Measurements from ENCODE around the gene RNF157. TPM values are rescaled to one million over a fixed set of nuclear protein-coding genes. Genes with fewer than 3 reads are reported as not detected.
A peak's percentile ranks its signal among the peaks of the same experiment; 100 is the strongest.

The RNF157 gene
- total and polyA plus RNA-seq, 10 of the 15 experiments (the other 5 are each of a cell fraction or from before 2014, with no cell fraction given), result 1.4 to 15.9 (median 9.6) TPM

DNA sequence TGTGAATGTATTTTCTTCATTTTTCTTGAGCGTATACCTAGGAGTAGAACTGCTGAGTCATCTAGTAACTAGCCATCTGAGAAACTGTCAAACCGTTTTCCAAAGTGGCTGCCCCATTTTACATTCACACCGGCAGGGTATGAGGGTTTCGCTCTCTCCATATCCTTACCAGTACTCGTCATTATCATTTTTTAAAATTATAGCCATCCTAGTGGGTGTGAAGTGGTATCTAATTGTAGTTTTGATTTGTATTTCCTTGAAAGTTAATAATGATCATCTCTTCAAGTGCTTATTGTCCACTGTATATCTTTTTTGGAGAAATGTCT is 6.0 kb downstream of the RNF157 start:
- in situ Hi-C loops (cut with MboI) (no loop called here), intact Hi-C loops (cut with micrococcal nuclease; ENCODE audit: unreplicated experiment) (loop anchor here (5.0 kb wide), 1 partner anchor 33 kb away; the partner anchor contains the start of gene UBALD2)
- CTCF ChIA-PET, result interaction anchor here (0.7 to 1.7 kb wide), 6 partner anchors 12 to 55 kb away, joined by 3 to 7 read pairs (median 4); no protein-coding TSS in a partner anchor
- POLR2A ChIA-PET, result interaction anchor here (1.3 to 2.5 kb wide), 5 partner anchors 12 to 45 kb away, joined by 4 to 20 read pairs (median 5); partner anchors contain the start of gene UBALD2
- Histone ChIP-seq H3K36me3 (ENCODE audit: control insufficient read depth in 2 of 2, insufficient read depth in 2 of 2, low read length in 1 of 2) (no peaks in the 10 kb centered on the region), H3K4me3 (no peak overlapping the region), H3K79me2 (ENCODE audit: control insufficient read depth, insufficient read depth, low read length) (no peaks in the 10 kb centered on the region), H3K27ac (ENCODE audit: control insufficient read depth, insufficient read depth) (no peak overlapping the region; the same call in 1 of the 2 replicates), H3K9ac (ENCODE audit: control insufficient read depth, insufficient read depth, low read length) (no peak overlapping the region), H3K27me3 (replicated peaks in 1 of 2; ENCODE audit: control insufficient read depth in 2 of 2, insufficient read depth in 2 of 2, low read length in 1 of 2) (no peaks in the 10 kb centered on the region), H3K4me2 (ENCODE audit: control insufficient read depth, insufficient read depth) (peak overlapping the region; percentile 66; the same call in 1 of the 2 replicates), H3K9me3 (replicated peaks; ENCODE audit: control insufficient read depth, insufficient read depth, low read length) (no peaks in the 10 kb centered on the region), H3K4me1 (ENCODE audit: control insufficient read depth, insufficient read depth, low read length) (peaks cover 9% of the 10 kb centered on the region), H2AFZ (ENCODE audit: control insufficient read depth, low read depth, low read length) (peak overlapping the region; percentile 2; the same call in 1 of the 2 replicates), H4K20me1 (ENCODE audit: control insufficient read depth, insufficient read depth) (no peaks in the 10 kb centered on the region)
- SMC1A ChIA-PET (ENCODE audit: uncharacterized antibody, unreplicated experiment), result interaction anchor here (0.9 to 3.4 kb wide), 14 partner anchors 10 to 113 kb away, joined by 3 to 13 read pairs (median 4); no protein-coding TSS in a partner anchor
- no TSS peak for BruUV-seq (replicated peaks)
- 2% methylated on average over 5 of the region's 5 CpGs for whole genome bisulfite sequencing (ENCODE audit: insufficient coverage, insufficient replicate concordance, low lambda C conversion rate, missing lambda C conversion rate)
- DNase-seq (ENCODE audit: low read depth, low spot score), result peak; percentile 51
- ATAC-seq, result peak; percentile 95
- RAD21 ChIA-PET (ENCODE audit: unreplicated experiment), result interaction anchor here (0.9 to 2.2 kb wide), 5 partner anchors 12 to 51 kb away, joined by 3 to 19 read pairs (median 8); no protein-coding TSS in a partner anchor
- peak; percentile 78 for FAIRE-seq
- TF ChIP-seq, protein P1, sequence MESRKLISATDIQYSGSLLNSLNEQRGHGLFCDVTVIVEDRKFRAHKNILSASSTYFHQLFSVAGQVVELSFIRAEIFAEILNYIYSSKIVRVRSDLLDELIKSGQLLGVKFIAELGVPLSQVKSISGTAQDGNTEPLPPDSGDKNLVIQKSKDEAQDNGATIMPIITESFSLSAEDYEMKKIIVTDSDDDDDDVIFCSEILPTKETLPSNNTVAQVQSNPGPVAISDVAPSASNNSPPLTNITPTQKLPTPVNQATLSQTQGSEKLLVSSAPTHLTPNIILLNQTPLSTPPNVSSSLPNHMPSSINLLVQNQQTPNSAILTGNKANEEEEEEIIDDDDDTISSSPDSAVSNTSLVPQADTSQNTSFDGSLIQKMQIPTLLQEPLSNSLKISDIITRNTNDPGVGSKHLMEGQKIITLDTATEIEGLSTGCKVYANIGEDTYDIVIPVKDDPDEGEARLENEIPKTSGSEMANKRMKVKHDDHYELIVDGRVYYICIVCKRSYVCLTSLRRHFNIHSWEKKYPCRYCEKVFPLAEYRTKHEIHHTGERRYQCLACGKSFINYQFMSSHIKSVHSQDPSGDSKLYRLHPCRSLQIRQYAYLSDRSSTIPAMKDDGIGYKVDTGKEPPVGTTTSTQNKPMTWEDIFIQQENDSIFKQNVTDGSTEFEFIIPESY (IDR thresholded peaks at IDR 0.05), result no peak
- TF ChIP-seq EZH2 (IDR thresholded peaks at IDR 0.05; ENCODE audit: borderline replicate concordance, control insufficient read depth, low read depth, low read length) (no peak), NFXL1 (IDR thresholded peaks at IDR 0.05; ENCODE audit: borderline replicate concordance) (no peak), JUNB (IDR thresholded peaks at IDR 0.05) (peak; percentile 90), ATF7 (IDR thresholded peaks at IDR 0.05; ENCODE audit: low read depth) (peak; percentile 39; the same call in 1 of the 2 replicates), STAT3 (IDR thresholded peaks at IDR 0.05; ENCODE audit: low read depth, low read length) (no peak), ZSCAN29 (IDR thresholded peaks at IDR 0.05) (no peak), BHLHE40 (IDR thresholded peaks at IDR 0.05; ENCODE audit: borderline replicate concordance in 1 of 2, low read depth in 2 of 2, low read length in 1 of 2) (peak in 1 of 2 experiments; percentile 34; a peak in 1 of 4 replicates), SPI1 (IDR thresholded peaks at IDR 0.05; ENCODE audit: borderline replicate concordance, insufficient read depth, low read depth, low read length) (no peak), KLF5 (IDR thresholded peaks at IDR 0.05; ENCODE audit: partially characterized antibody) (no peak), ZNF622 (IDR thresholded peaks at IDR 0.05) (no peak), HCFC1 (IDR thresholded peaks at IDR 0.05; ENCODE audit: low read length) (no peak), POU2F2 (IDR thresholded peaks at IDR 0.05; ENCODE audit: borderline replicate concordance, low read depth, low read length) (no peak), PAX5 (IDR thresholded peaks at IDR 0.05; ENCODE audit: borderline replicate concordance, low read depth, low read length) (no peak), RFX5 (IDR thresholded peaks at IDR 0.05; ENCODE audit: low read depth, low read length) (no peak), EED (IDR thresholded peaks at IDR 0.05; ENCODE audit: low read depth) (0 out of 2 replicates have a peak, but pooled peaks have one; percentile 60)
- TF ChIP-seq, protein P2, sequence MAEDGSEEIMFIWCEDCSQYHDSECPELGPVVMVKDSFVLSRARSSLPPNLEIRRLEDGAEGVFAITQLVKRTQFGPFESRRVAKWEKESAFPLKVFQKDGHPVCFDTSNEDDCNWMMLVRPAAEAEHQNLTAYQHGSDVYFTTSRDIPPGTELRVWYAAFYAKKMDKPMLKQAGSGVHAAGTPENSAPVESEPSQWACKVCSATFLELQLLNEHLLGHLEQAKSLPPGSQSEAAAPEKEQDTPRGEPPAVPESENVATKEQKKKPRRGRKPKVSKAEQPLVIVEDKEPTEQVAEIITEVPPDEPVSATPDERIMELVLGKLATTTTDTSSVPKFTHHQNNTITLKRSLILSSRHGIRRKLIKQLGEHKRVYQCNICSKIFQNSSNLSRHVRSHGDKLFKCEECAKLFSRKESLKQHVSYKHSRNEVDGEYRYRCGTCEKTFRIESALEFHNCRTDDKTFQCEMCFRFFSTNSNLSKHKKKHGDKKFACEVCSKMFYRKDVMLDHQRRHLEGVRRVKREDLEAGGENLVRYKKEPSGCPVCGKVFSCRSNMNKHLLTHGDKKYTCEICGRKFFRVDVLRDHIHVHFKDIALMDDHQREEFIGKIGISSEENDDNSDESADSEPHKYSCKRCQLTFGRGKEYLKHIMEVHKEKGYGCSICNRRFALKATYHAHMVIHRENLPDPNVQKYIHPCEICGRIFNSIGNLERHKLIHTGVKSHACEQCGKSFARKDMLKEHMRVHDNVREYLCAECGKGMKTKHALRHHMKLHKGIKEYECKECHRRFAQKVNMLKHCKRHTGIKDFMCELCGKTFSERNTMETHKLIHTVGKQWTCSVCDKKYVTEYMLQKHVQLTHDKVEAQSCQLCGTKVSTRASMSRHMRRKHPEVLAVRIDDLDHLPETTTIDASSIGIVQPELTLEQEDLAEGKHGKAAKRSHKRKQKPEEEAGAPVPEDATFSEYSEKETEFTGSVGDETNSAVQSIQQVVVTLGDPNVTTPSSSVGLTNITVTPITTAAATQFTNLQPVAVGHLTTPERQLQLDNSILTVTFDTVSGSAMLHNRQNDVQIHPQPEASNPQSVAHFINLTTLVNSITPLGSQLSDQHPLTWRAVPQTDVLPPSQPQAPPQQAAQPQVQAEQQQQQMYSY (CRISPR knock-in tag; IDR thresholded peaks at IDR 0.05), result no peak
- TF ChIP-seq, protein P3, sequence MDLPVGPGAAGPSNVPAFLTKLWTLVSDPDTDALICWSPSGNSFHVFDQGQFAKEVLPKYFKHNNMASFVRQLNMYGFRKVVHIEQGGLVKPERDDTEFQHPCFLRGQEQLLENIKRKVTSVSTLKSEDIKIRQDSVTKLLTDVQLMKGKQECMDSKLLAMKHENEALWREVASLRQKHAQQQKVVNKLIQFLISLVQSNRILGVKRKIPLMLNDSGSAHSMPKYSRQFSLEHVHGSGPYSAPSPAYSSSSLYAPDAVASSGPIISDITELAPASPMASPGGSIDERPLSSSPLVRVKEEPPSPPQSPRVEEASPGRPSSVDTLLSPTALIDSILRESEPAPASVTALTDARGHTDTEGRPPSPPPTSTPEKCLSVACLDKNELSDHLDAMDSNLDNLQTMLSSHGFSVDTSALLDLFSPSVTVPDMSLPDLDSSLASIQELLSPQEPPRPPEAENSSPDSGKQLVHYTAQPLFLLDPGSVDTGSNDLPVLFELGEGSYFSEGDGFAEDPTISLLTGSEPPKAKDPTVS (IDR thresholded peaks at IDR 0.05; ENCODE audit: low read depth, low read length), result no peak

Data from GM12878 (cell line).